ENCODE data around the gene SPATA7. TPM values are rescaled to one million over a fixed set of nuclear protein-coding genes. Genes with fewer than 3 reads are reported as not detected.

SPATA7 gene
- total RNA-seq (1 to 10 TPM; 4.5 to 5.0 TPM), polyA plus RNA-seq (1 to 10 TPM; 2.9 to 4.3 TPM)

- H3K9ac ChIP-seq (ENCODE audit: low read depth in 1 of 2, low read length in 2 of 2): peak within 1 kb of the TSS; percentile 61 to 86
- H3K4me1 ChIP-seq (ENCODE audit: control insufficient read depth in 4 of 4, insufficient read depth in 4 of 4, low read length in 3 of 4): peaks cover 0 to 16% (median 10%) of the 10 kb centered on the region in 4 donors
- H3K4me3 ChIP-seq (ENCODE audit: low read depth in 1 of 3, low read length in 3 of 3): peak within 1 kb of the TSS; percentile 92 to 100 (median 94)
- TF ChIP-seq HNF4A (conservative IDR thresholded peaks at IDR 0.05) (peak in 1 of 2 donors; percentile 22), TAF1 (conservative IDR thresholded peaks at IDR 0.05) (peak; percentile 54), CTCF (IDR thresholded peaks at IDR 0.05; ENCODE audit: low read depth, low read length, missing input control) (no peak), YY1 (IDR thresholded peaks at IDR 0.05) (peak; percentile 52), MAX (IDR thresholded peaks at IDR 0.05) (peak; percentile 44), RXRA (IDR thresholded peaks at IDR 0.05) (peak; percentile 25 to 44), NR2F2 (IDR thresholded peaks at IDR 0.05) (no peak), SP1 (IDR thresholded peaks at IDR 0.05) (no peak), RAD21 (IDR thresholded peaks at IDR 0.05) (peak; percentile 39 to 40), GABPA (IDR thresholded peaks at IDR 0.05 in 1 of 2, conservative IDR thresholded peaks at IDR 0.05 in 1 of 2) (peak in 1 of 2 donors; percentile 41)
- peak within 1 kb of the TSS; percentile 72 to 74 for H3K27ac ChIP-seq (ENCODE audit: low read depth in 1 of 2, low read length in 2 of 2)
- no peaks in the 10 kb centered on the region for H3K27me3 ChIP-seq (ENCODE audit: control insufficient read depth in 4 of 4, insufficient read depth in 4 of 4, low read length in 3 of 4)
- DNase-seq (ENCODE audit: low spot score): peak; percentile 88
- under 1% methylated on average over 50 of the region's 50 CpGs for WGBS
- H3K36me3 ChIP-seq (ENCODE audit: control insufficient read depth in 4 of 4, insufficient read depth in 3 of 4, low read depth in 1 of 4, low read length in 3 of 4): no peaks in the 10 kb centered on the region
- no peaks in the 10 kb centered on the region for H3K9me3 ChIP-seq (ENCODE audit: control insufficient read depth in 4 of 4, low read length in 3 of 4)
Measured at GRCh38 chr14:88385212-88386101, at the start of gene SPATA7. Gene SPATA7, plus strand, starts transcription at chr14:88385657. Its CDS starts 162 bp downstream, at chr14:88385819.

GRCh38 chr14:88340357-88340756, 45.1 kb upstream of the SPATA7 start:
- Histone ChIP-seq H3K4me1 (ENCODE audit: control insufficient read depth in 4 of 4, insufficient read depth in 4 of 4, low read length in 3 of 4) (no peaks in the 10 kb centered on the region), H3K9ac (ENCODE audit: low read depth in 1 of 2, low read length in 2 of 2) (no peak overlapping the region), H3K36me3 (ENCODE audit: control insufficient read depth in 4 of 4, insufficient read depth in 3 of 4, low read depth in 1 of 4, low read length in 3 of 4) (no peaks in the 10 kb centered on the region), H3K27me3 (ENCODE audit: control insufficient read depth in 4 of 4, insufficient read depth in 4 of 4, low read length in 3 of 4) (peaks cover 0 to 2% (median 0%) of the 10 kb centered on the region in 4 donors), H3K4me3 (ENCODE audit: low read depth in 1 of 3, low read length in 3 of 3) (no peak overlapping the region), H3K27ac (ENCODE audit: low read depth in 1 of 2, low read length in 2 of 2) (no peak overlapping the region), H3K9me3 (ENCODE audit: control insufficient read depth in 4 of 4, low read length in 3 of 4) (no peaks in the 10 kb centered on the region)
- TF ChIP-seq SP1 (IDR thresholded peaks at IDR 0.05): no peak
- TF ChIP-seq HNF4A (conservative IDR thresholded peaks at IDR 0.05): no peak
- TF ChIP-seq FOXA2 (IDR thresholded peaks at IDR 0.05): no peak
- TF ChIP-seq REST (IDR thresholded peaks at IDR 0.05): no peak
- TF ChIP-seq RAD21 (IDR thresholded peaks at IDR 0.05): no peak
- TF ChIP-seq FOXA1 (IDR thresholded peaks at IDR 0.05): no peak
- no peak for TF ChIP-seq TAF1 (conservative IDR thresholded peaks at IDR 0.05)
- TF ChIP-seq HNF4G (IDR thresholded peaks at IDR 0.05): no peak
- TF ChIP-seq YY1 (IDR thresholded peaks at IDR 0.05): no peak
- TF ChIP-seq JUND (IDR thresholded peaks at IDR 0.05): no peak
- no peak for TF ChIP-seq EGR1 (IDR thresholded peaks at IDR 0.05; ENCODE audit: low read depth in 2 of 2)
- DNase-seq (ENCODE audit: low spot score): no peak
